ENCODE measurements around the gene APLF. TPM values are rescaled to one million over a fixed set of nuclear protein-coding genes. Genes with fewer than 3 reads are reported as not detected.

APLF gene
- total RNA-seq, 1 experiment from 2014 or later = 4.5 TPM

- DNase-seq = no peak
- Mint-ChIP-seq H3K27ac (ENCODE audit: unreplicated experiment) (no peak overlapping the region), H3K36me3 (ENCODE audit: insufficient read depth, unreplicated experiment) (no peaks in the 10 kb centered on the region), H3K4me3 (ENCODE audit: low read depth, unreplicated experiment) (no peak overlapping the region), H3K27me3 (ENCODE audit: unreplicated experiment) (no peaks in the 10 kb centered on the region), H3K9me3 (ENCODE audit: low read depth, unreplicated experiment) (no peaks in the 10 kb centered on the region), H3K4me1 (ENCODE audit: low read depth, unreplicated experiment) (no peaks in the 10 kb centered on the region)
- no peak for TF ChIP-seq CTCF (IDR thresholded peaks at IDR 0.05; ENCODE audit: unreplicated experiment)
- CTCF ChIA-PET = no interaction called here
- intact Hi-C loops (cut with micrococcal nuclease; ENCODE audit: unreplicated experiment) = no loop called here
- no TSS peak for BruUV-seq (replicated peaks)
Measured at GRCh38 chr2:68564426-68564825, 97.0 kb downstream of the APLF start.

GRCh38 chr2:68565273-68565672 lies 97.9 kb downstream of the APLF start:
- Mint-ChIP-seq H3K9me3 (ENCODE audit: low read depth, unreplicated experiment) (no peaks in the 10 kb centered on the region), H3K27me3 (ENCODE audit: unreplicated experiment) (no peaks in the 10 kb centered on the region), H3K27ac (ENCODE audit: unreplicated experiment) (no peak overlapping the region), H3K4me1 (ENCODE audit: low read depth, unreplicated experiment) (no peaks in the 10 kb centered on the region), H3K36me3 (ENCODE audit: insufficient read depth, unreplicated experiment) (no peaks in the 10 kb centered on the region), H3K4me3 (ENCODE audit: low read depth, unreplicated experiment) (no peak overlapping the region)
- TF ChIP-seq CTCF (IDR thresholded peaks at IDR 0.05; ENCODE audit: unreplicated experiment) = no peak
- no peak for DNase-seq
- intact Hi-C loops (cut with micrococcal nuclease; ENCODE audit: unreplicated experiment) = no loop called here
- CTCF ChIA-PET = no interaction called here
- no TSS peak for BruUV-seq (replicated peaks)

GRCh38 chr2:68565858-68566257 lies 98.5 kb downstream of the APLF start:
- intact Hi-C loops (cut with micrococcal nuclease; ENCODE audit: unreplicated experiment) = no loop called here
- CTCF ChIA-PET = no interaction called here
- no peak for DNase-seq
- no peak overlapping the region for H3K27ac Mint-ChIP-seq (ENCODE audit: unreplicated experiment)
- TF ChIP-seq CTCF (IDR thresholded peaks at IDR 0.05; ENCODE audit: unreplicated experiment) = no peak
- no peaks in the 10 kb centered on the region for H3K4me1 Mint-ChIP-seq (ENCODE audit: low read depth, unreplicated experiment)
- no TSS peak for BruUV-seq (replicated peaks)
- no peaks in the 10 kb centered on the region for H3K27me3 Mint-ChIP-seq (ENCODE audit: unreplicated experiment)
- no peaks in the 10 kb centered on the region for H3K9me3 Mint-ChIP-seq (ENCODE audit: low read depth, unreplicated experiment)
- H3K4me3 Mint-ChIP-seq (ENCODE audit: low read depth, unreplicated experiment) = no peak overlapping the region
- H3K36me3 Mint-ChIP-seq (ENCODE audit: insufficient read depth, unreplicated experiment) = no peaks in the 10 kb centered on the region

- no peak overlapping the region for H3K27ac Mint-ChIP-seq (ENCODE audit: unreplicated experiment)
- no TSS peak for BruUV-seq (replicated peaks)
Measured at GRCh38 chr2:68566362-68566761, 99.0 kb downstream of the APLF start.

More at GRCh38 chr2:68566362-68566761, 99.0 kb downstream of the APLF start:
- CTCF ChIA-PET = no interaction called here
- Mint-ChIP-seq H3K9me3 (ENCODE audit: low read depth, unreplicated experiment) (no peaks in the 10 kb centered on the region), H3K27me3 (ENCODE audit: unreplicated experiment) (no peaks in the 10 kb centered on the region), H3K4me1 (ENCODE audit: low read depth, unreplicated experiment) (no peaks in the 10 kb centered on the region), H3K4me3 (ENCODE audit: low read depth, unreplicated experiment) (no peak overlapping the region), H3K36me3 (ENCODE audit: insufficient read depth, unreplicated experiment) (no peaks in the 10 kb centered on the region)
- no peak for DNase-seq
- intact Hi-C loops (cut with micrococcal nuclease; ENCODE audit: unreplicated experiment) = no loop called here
- no peak for TF ChIP-seq CTCF (IDR thresholded peaks at IDR 0.05; ENCODE audit: unreplicated experiment)
